H1 (cell line): Measurements from ENCODE around the gene NOTCH2. TPM values are rescaled to one million over a fixed set of nuclear protein-coding genes. Genes with fewer than 3 reads are reported as not detected.

Experiments
- CTCF ChIA-PET: fragments of 300-600 bp; sonication (Branson Sonifier 250); formaldehyde crosslinking; loops from one replicate; lab custom pipeline; 2021; ENCODE audit not compliant: partially characterized antibody; lab: Charles Lee
- POLR2A ChIA-PET: fragments of 300-600 bp; sonication (Branson Sonifier 250); formaldehyde crosslinking; loops from one replicate; lab custom pipeline; 2021; ENCODE audit warnings: inconsistent platforms; ENCODE audit not compliant: partially characterized antibody; lab: Charles Lee
- DNase-seq, 2 experiments: peaks; one replicate each; pipeline versions ENCODE4 v3.0.0 to v3.0.0-alpha.2; 2010 to 2022; ENCODE audit warnings: low spot score in 2 of 2, low read depth in 1 of 2, mixed read lengths in 1 of 2
- FAIRE-seq: peaks from 2 replicates; lab custom pipeline; 2011; peaks lifted over from hg19 to GRCh38; lab: Jason Lieb, UNC
- H2AFZ ChIP-seq: 2 replicates; pipeline ENCODE4 v1.8.1; 2012; ENCODE audit warnings: low read length, inconsistent platforms
- H2AK5ac ChIP-seq: 2 replicates; pipeline ENCODE4 v1.6.1; 2013; ENCODE audit warnings: low read depth, low read length
- H2BK120ac ChIP-seq: replicated peaks from 2 replicates; pipeline ENCODE3; 2013; ENCODE audit warnings: low read depth, low read length, inconsistent platforms
- H2BK12ac ChIP-seq: 2 replicates; pipeline ENCODE4 v1.6.1; 2013; ENCODE audit warnings: low read depth, low read length
- H2BK15ac ChIP-seq: 2 replicates; pipeline ENCODE4 v1.6.1; 2013; ENCODE audit warnings: low read length
- H2BK20ac ChIP-seq: 2 replicates; pipeline ENCODE4 v1.6.1; 2013; ENCODE audit warnings: low read length
- H2BK5ac ChIP-seq: 2 replicates; pipeline ENCODE4 v1.6.1; 2013; ENCODE audit warnings: low read depth, low read length
- H3K14ac ChIP-seq: 2 replicates; pipeline ENCODE4 v1.6.1; 2013; ENCODE audit warnings: inconsistent platforms; ENCODE audit not compliant: insufficient read length
- H3K18ac ChIP-seq: 2 replicates; pipeline ENCODE4 v1.6.1; 2013; ENCODE audit warnings: low read length; ENCODE audit errors: extremely low read depth
- H3K23ac ChIP-seq: 2 replicates; pipeline ENCODE4 v1.6.1; 2013; ENCODE audit warnings: inconsistent platforms; ENCODE audit not compliant: insufficient read length
- H3K23me2 ChIP-seq: 2 replicates; pipeline ENCODE4 v1.6.1; 2013; ENCODE audit warnings: low read depth, low read length
- H3K27ac ChIP-seq: 2 replicates; pipeline ENCODE4 v1.6.1; 2011; ENCODE audit warnings: low read depth, low read length, inconsistent platforms
- H3K27me3 ChIP-seq, 4 experiments: replicated peaks in 1 of 4; 1 replicate in 1 of 4; 2 replicates in 3 of 4; pipeline versions ENCODE4 v1.6.1 to v1.8.1; 2011 to 2013; ENCODE audit warnings: low read length in 3 of 4, mild to moderate bottlenecking in 3 of 4, inconsistent platforms in 2 of 4, mixed read lengths in 2 of 4, moderate library complexity in 1 of 4; ENCODE audit not compliant: control insufficient read depth in 3 of 4, insufficient read depth in 3 of 4; ENCODE audit errors: extremely low read depth in 1 of 4
- H3K36me3 ChIP-seq, 4 experiments: 2 replicates each; pipeline versions ENCODE4 v1.6.1 to v1.8.1; 2011 to 2013; ENCODE audit warnings: mild to moderate bottlenecking in 4 of 4, low read length in 3 of 4, moderate library complexity in 2 of 4, control low read depth in 1 of 4, inconsistent platforms in 1 of 4; ENCODE audit not compliant: insufficient read depth in 4 of 4, control insufficient read depth in 2 of 4
- H3K4ac ChIP-seq: replicated peaks from 2 replicates; pipeline ENCODE3; 2013; ENCODE audit warnings: low read length, low read depth, mixed read lengths, inconsistent platforms; ENCODE audit not compliant: insufficient read length
- H3K4me1 ChIP-seq, 4 experiments: replicated peaks in 1 of 4; 1 replicate in 1 of 4; 2 replicates in 3 of 4; pipeline versions ENCODE4 v1.6.1 to v1.8.1; 2011 to 2013; ENCODE audit warnings: low read length in 3 of 4, inconsistent platforms in 2 of 4, mixed read lengths in 1 of 4; ENCODE audit not compliant: insufficient read depth in 4 of 4, control insufficient read depth in 3 of 4
- H3K4me2 ChIP-seq, 2 experiments: 2 replicates each; pipeline versions ENCODE4 v1.6.1 to v1.8.1; 2011 to 2013; ENCODE audit warnings: low read depth in 2 of 2, low read length in 2 of 2, control low read depth in 1 of 2, inconsistent platforms in 1 of 2, mild to moderate bottlenecking in 1 of 2; ENCODE audit not compliant: insufficient read depth in 1 of 2
- H3K4me3 ChIP-seq, 4 experiments: fragments of 200-600, 300-600 bp in 1 of 4; sonication (generic), shearing (Covaris generic), sonication (Bioruptor Twin) in 1 of 4; 2 replicates each; pipeline versions ENCODE4 v1.5.1 to v1.8.1; 2011 to 2016; ENCODE audit warnings: low read length in 4 of 4, low read depth in 3 of 4, control low read depth in 2 of 4, inconsistent platforms in 2 of 4, mild to moderate bottlenecking in 2 of 4, mixed read lengths in 1 of 4, moderate library complexity in 1 of 4; ENCODE audit not compliant: insufficient read depth in 2 of 4; ENCODE audit errors: extremely low read depth in 1 of 4
- H3K56ac ChIP-seq: replicated peaks from 2 replicates; pipeline ENCODE3; 2013; ENCODE audit warnings: low read depth, mild to moderate bottlenecking, mixed read lengths, low read length, inconsistent platforms; ENCODE audit not compliant: insufficient read length
- H3K79me1 ChIP-seq: 2 replicates; pipeline ENCODE4 v1.6.1; 2013; ENCODE audit warnings: low read depth, low read length, control low read depth
- H3K79me2 ChIP-seq, 2 experiments: 2 replicates each; pipeline versions ENCODE4 v1.6.1 to v1.8.1; 2012 to 2013; ENCODE audit warnings: low read length in 2 of 2, mild to moderate bottlenecking in 2 of 2, inconsistent platforms in 1 of 2; ENCODE audit not compliant: insufficient read depth in 2 of 2, control insufficient read depth in 1 of 2
- H3K9ac ChIP-seq, 4 experiments: replicated peaks in 1 of 4; 1 replicate in 1 of 4; 2 replicates in 3 of 4; pipeline versions ENCODE4 v1.6.1 to v1.8.1; 2011 to 2013; ENCODE audit warnings: low read depth in 3 of 4, low read length in 3 of 4, control low read depth in 2 of 4, mild to moderate bottlenecking in 2 of 4, moderate library complexity in 2 of 4, inconsistent platforms in 1 of 4; ENCODE audit errors: extremely low read depth in 1 of 4
- H3K9me3 ChIP-seq, 2 experiments: 2 replicates each; pipeline versions ENCODE4 v1.6.1 to v1.8.1; 2012 to 2013; ENCODE audit warnings: mild to moderate bottlenecking in 2 of 2, moderate library complexity in 2 of 2, control low read depth in 1 of 2, inconsistent platforms in 1 of 2, low read depth in 1 of 2, low read length in 1 of 2, mixed read lengths in 1 of 2; ENCODE audit not compliant: insufficient read depth in 2 of 2
- H4K20me1 ChIP-seq, 2 experiments: replicated peaks in 1 of 2; 2 replicates each; pipeline versions ENCODE3 to v1.8.1; 2011 to 2013; ENCODE audit warnings: inconsistent platforms in 2 of 2, low read length in 2 of 2, mild to moderate bottlenecking in 1 of 2; ENCODE audit not compliant: insufficient read depth in 2 of 2, control insufficient read depth in 1 of 2
- H4K5ac ChIP-seq: 2 replicates; pipeline ENCODE4 v1.6.1; 2013; ENCODE audit warnings: low read length, low read depth, mixed read lengths, inconsistent platforms; ENCODE audit not compliant: insufficient read length
- H4K8ac ChIP-seq: 2 replicates; pipeline ENCODE4 v1.8.0; 2013; ENCODE audit warnings: mild to moderate bottlenecking, moderate library complexity, low read length, inconsistent platforms; ENCODE audit not compliant: insufficient read depth; ENCODE audit errors: extremely low read depth
- H4K91ac ChIP-seq: replicated peaks from 2 replicates; pipeline ENCODE3; 2013; ENCODE audit warnings: low read length, mixed read lengths, inconsistent platforms; ENCODE audit not compliant: insufficient read length
- CTCF ChIP-seq, 3 experiments: IDR thresholded peaks; 1 replicate in 2 of 3; 2 replicates in 1 of 3; pipeline versions ENCODE4 v1.5.1 to v1.6.1; 2011; ENCODE audit warnings: low read length in 3 of 3, mild to moderate bottlenecking in 3 of 3, inconsistent platforms in 2 of 3, low read depth in 1 of 3, moderate library complexity in 1 of 3; ENCODE audit not compliant: insufficient read depth in 1 of 3; ENCODE audit errors: control extremely low read depth in 1 of 3
- E2F6 ChIP-seq: IDR thresholded peaks from 2 replicates; pipeline ENCODE4 v1.6.1; 2012; ENCODE audit warnings: inconsistent platforms
- NRF1 ChIP-seq: IDR thresholded peaks from 2 replicates; pipeline ENCODE4 v1.6.1; 2011; ENCODE audit warnings: mild to moderate bottlenecking, low read depth, low read length, improper control_type of control experiment
- RAD21 ChIP-seq, 2 experiments: IDR thresholded peaks in 1 of 2; conservative IDR thresholded peaks in 1 of 2; 2 replicates each; pipeline ENCODE4 v1.6.1; 2011; ENCODE audit warnings: low read depth in 2 of 2, low read length in 2 of 2, improper control_type of control experiment in 1 of 2, inconsistent platforms in 1 of 2, mild to moderate bottlenecking in 1 of 2, moderate library complexity in 1 of 2
- WGBS, 2 experiments: shearing (Covaris generic) in 1 of 2; methylation state at CpG; one replicate each; pipeline versions ENCODE4 v1.1.6 to v1.1.7; 2013 to 2015; ENCODE audit warnings: low lambda C conversion rate in 2 of 2, mixed read lengths in 2 of 2, inconsistent platforms in 1 of 2, low coverage in 1 of 2, missing lambda C conversion rate in 1 of 2; ENCODE audit not compliant: insufficient replicate concordance in 2 of 2, insufficient coverage in 1 of 2, insufficient read length in 1 of 2; ENCODE audit errors: extremely low coverage in 1 of 2, missing lambda C conversion rate in 1 of 2; 5-methylcytosine and 5-hydroxymethylcytosine counted together
- polyA plus RNA-seq, 7 experiments: library from polyadenylated mRNA; depleted of rRNA in 3 of 7; stranded (reverse) in 5 of 7; unstranded in 2 of 7; fragments of >200 nt in 5 of 7; fragments of 200-250 nt in 2 of 7; gene quantifications; 1 replicate in 5 of 7; 2 replicates in 1 of 7; 4 replicates in 1 of 7; pipeline versions ENCODE4 v1.2.1 to v1.2.3, GENCODE V29; 2011 to 2013; ENCODE audit warnings: missing spikeins in 2 of 7, mixed read lengths in 2 of 7
- total RNA-seq: library from RNA; stranded (reverse); fragmentation: NEBNext Ultra II Directional; extraction: Animal tissue kit (Norgen Biotek cat#: 25700); gene quantifications from 2 replicates; pipeline ENCODE4 v1.2.1, GENCODE V29; 2021

Gene NOTCH2
- total and polyA plus RNA-seq, 2 of the 8 experiments (the other 6 are each of a cell fraction or from before 2014, with no cell fraction given), result 17.7 to 63.0 TPM

GRCh38 chr1:119896303-119896702 is 173.2 kb downstream of the NOTCH2 start, which contains the start of gene ADAM30:
ADAM30 (minus strand) TSS chr1:119896515; CDS start chr1:119896336, 179 bp downstream.
- H3K79me2 ChIP-seq, result no peaks in the 10 kb centered on the region
- H3K4me1 ChIP-seq, result no peaks in the 10 kb centered on the region
- TF ChIP-seq CTCF (IDR thresholded peaks at IDR 0.05; ENCODE audit: control extremely low read depth in 1 of 3, insufficient read depth in 1 of 3, low read depth in 1 of 3, low read length in 3 of 3), result peak; percentile 63 to 67 (median 65)
- peak; percentile 28 to 56; a peak in 2 of 4 replicates for TF ChIP-seq RAD21 (IDR thresholded peaks at IDR 0.05 in 1 of 2, conservative IDR thresholded peaks at IDR 0.05 in 1 of 2; ENCODE audit: low read depth in 2 of 2, low read length in 2 of 2)
- no peak for TF ChIP-seq NRF1
- TF ChIP-seq E2F6, result peak; percentile 62
- H3K23me2 ChIP-seq, result no peaks in the 10 kb centered on the region
- peak within 1 kb of the TSS; percentile 94 for H2AFZ ChIP-seq
- H4K91ac ChIP-seq, result no peak within 1 kb of the TSS
- H3K14ac ChIP-seq, result no peak within 1 kb of the TSS
- no peak within 1 kb of the TSS for H3K18ac ChIP-seq
- 0 out of 8 replicates have a peak within 1 kb of the TSS, but pooled peaks of 1 of the 4 experiments have one; percentile 4 for H3K4me3 ChIP-seq
- H4K5ac ChIP-seq, result no peak within 1 kb of the TSS
- H3K9me3 ChIP-seq, result no peaks in the 10 kb centered on the region
- WGBS, 2 experiments, result 62% methylated on average over 23 of the region's 24 CpGs; no CpG with 5 or more reads in 1 of the 2 experiments
- H4K20me1 ChIP-seq, result no peaks in the 10 kb centered on the region
- peak within 1 kb of the TSS; percentile 23; the same call in 1 of the 2 replicates for H2BK15ac ChIP-seq
- H4K8ac ChIP-seq, result no peak within 1 kb of the TSS
- no peak within 1 kb of the TSS for H3K23ac ChIP-seq
- H3K36me3 ChIP-seq, result no peaks in the 10 kb centered on the region
- H2BK12ac ChIP-seq, result no peak within 1 kb of the TSS
- no peak within 1 kb of the TSS for H2BK20ac ChIP-seq
- H2BK120ac ChIP-seq, result no peak within 1 kb of the TSS
- POLR2A ChIA-PET, result no interaction called here
- H2AK5ac ChIP-seq, result no peak within 1 kb of the TSS
- FAIRE-seq, result no peak
- no peak within 1 kb of the TSS for H2BK5ac ChIP-seq
- no peaks in the 10 kb centered on the region for H3K79me1 ChIP-seq
- no peak within 1 kb of the TSS for H3K56ac ChIP-seq
- no peak within 1 kb of the TSS for H3K9ac ChIP-seq
- DNase-seq, result peak in 1 of 2 experiments; percentile 86
- peaks cover 0 to 8% (median 7%) of the 10 kb centered on the region in 4 experiments; a peak in 6 of 7 replicates for H3K27me3 ChIP-seq
- CTCF ChIA-PET, result interaction anchor here (1.0 to 4.5 kb wide), 11 partner anchors 10 to 68 kb away, joined by 3 to 26 read pairs (median 4); no protein-coding TSS in a partner anchor
- H3K4me2 ChIP-seq, result peak within 1 kb of the TSS in 1 of 2 experiments; percentile 31; a peak in 2 of 4 replicates
- H3K4ac ChIP-seq, result no peak within 1 kb of the TSS
- H3K27ac ChIP-seq, result no peak within 1 kb of the TSS
